Measurements from ENCODE around the gene SF3B6.

DNA sequence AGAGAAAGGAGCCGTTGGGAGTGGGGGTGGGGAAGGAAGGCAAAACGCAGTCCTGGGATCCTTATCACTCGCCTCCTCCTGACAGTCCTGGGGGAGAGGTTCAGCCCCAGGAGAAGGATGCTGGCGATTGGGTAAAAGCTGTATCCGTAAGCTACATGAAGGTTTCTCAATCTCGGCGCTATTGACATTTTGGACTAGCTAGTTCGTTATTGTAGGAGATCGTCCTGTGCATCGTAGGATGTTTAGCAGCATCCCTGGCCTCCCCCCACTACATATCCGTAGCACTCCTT is 9.0 kb upstream of the SF3B6 start:
- TF ChIP-seq POLR2AphosphoS5 (IDR thresholded peaks at IDR 0.05; ENCODE audit: low read depth, low read length) (no peak), TAF1 (IDR thresholded peaks at IDR 0.05; ENCODE audit: borderline replicate concordance, insufficient read depth, low read length) (no peak), SIN3A (IDR thresholded peaks at IDR 0.05; ENCODE audit: borderline replicate concordance, insufficient read depth, low read length) (no peak), FOXP2 (optimal IDR thresholded peaks at IDR 0.05; ENCODE audit: borderline replicate concordance, extremely low read depth, extremely low read length, insufficient read depth) (no peak)
- TF ChIP-seq, protein P1, sequence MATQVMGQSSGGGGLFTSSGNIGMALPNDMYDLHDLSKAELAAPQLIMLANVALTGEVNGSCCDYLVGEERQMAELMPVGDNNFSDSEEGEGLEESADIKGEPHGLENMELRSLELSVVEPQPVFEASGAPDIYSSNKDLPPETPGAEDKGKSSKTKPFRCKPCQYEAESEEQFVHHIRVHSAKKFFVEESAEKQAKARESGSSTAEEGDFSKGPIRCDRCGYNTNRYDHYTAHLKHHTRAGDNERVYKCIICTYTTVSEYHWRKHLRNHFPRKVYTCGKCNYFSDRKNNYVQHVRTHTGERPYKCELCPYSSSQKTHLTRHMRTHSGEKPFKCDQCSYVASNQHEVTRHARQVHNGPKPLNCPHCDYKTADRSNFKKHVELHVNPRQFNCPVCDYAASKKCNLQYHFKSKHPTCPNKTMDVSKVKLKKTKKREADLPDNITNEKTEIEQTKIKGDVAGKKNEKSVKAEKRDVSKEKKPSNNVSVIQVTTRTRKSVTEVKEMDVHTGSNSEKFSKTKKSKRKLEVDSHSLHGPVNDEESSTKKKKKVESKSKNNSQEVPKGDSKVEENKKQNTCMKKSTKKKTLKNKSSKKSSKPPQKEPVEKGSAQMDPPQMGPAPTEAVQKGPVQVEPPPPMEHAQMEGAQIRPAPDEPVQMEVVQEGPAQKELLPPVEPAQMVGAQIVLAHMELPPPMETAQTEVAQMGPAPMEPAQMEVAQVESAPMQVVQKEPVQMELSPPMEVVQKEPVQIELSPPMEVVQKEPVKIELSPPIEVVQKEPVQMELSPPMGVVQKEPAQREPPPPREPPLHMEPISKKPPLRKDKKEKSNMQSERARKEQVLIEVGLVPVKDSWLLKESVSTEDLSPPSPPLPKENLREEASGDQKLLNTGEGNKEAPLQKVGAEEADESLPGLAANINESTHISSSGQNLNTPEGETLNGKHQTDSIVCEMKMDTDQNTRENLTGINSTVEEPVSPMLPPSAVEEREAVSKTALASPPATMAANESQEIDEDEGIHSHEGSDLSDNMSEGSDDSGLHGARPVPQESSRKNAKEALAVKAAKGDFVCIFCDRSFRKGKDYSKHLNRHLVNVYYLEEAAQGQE (IDR thresholded peaks at IDR 0.05; ENCODE audit: insufficient read depth in 1 of 2, low read depth in 2 of 2, low read length in 2 of 2) = no peak
